IgD-negative memory B cell (primary cell): ENCODE results near the gene ARHGEF6. TPM values are rescaled to one million over a fixed set of nuclear protein-coding genes. Genes with fewer than 3 reads are reported as not detected.
A peak's percentile ranks its signal among the peaks of the same experiment; 100 is the strongest.

Source experiments
- H3K27ac Mint-ChIP-seq, 3 donors: one replicate each; pipeline ENCODE4 v1.8.0; 2020 to 2022; ENCODE audit warnings: mild to moderate bottlenecking in 3 of 3, mixed read lengths in 3 of 3, moderate library complexity in 1 of 3
- H3K27me3 Mint-ChIP-seq: one replicate; pipeline ENCODE4 v1.8.0; 2021; ENCODE audit warnings: mixed read lengths
- H3K36me3 Mint-ChIP-seq: one replicate; pipeline ENCODE4 v1.8.0; 2020; ENCODE audit warnings: mild to moderate bottlenecking, mixed read lengths
- H3K4me1 Mint-ChIP-seq, 3 donors: one replicate each; pipeline ENCODE4 v1.8.0; 2020 to 2022; ENCODE audit warnings: mixed read lengths in 3 of 3, mild to moderate bottlenecking in 1 of 3
- H3K4me3 Mint-ChIP-seq, 4 donors: one replicate each; pipeline ENCODE4 v1.8.0; 2020 to 2022; ENCODE audit warnings: mild to moderate bottlenecking in 4 of 4, mixed read lengths in 4 of 4, moderate library complexity in 3 of 4
- H3K9me3 Mint-ChIP-seq, 3 donors: one replicate each; pipeline ENCODE4 v1.8.0; 2020 to 2021; ENCODE audit warnings: mixed read lengths in 3 of 3, mild to moderate bottlenecking in 1 of 3
- polyA plus RNA-seq: library from polyadenylated mRNA; unstranded; fragments of 300-500 nt; fragmentation: Illumina TruSeq; gene quantifications from one replicate; pipeline ENCODE4 v1.2.3, GENCODE V29; 2021

ARHGEF6 gene
- polyA plus RNA-seq, 1 donor from 2014 or later = 39.6 TPM

DNA sequence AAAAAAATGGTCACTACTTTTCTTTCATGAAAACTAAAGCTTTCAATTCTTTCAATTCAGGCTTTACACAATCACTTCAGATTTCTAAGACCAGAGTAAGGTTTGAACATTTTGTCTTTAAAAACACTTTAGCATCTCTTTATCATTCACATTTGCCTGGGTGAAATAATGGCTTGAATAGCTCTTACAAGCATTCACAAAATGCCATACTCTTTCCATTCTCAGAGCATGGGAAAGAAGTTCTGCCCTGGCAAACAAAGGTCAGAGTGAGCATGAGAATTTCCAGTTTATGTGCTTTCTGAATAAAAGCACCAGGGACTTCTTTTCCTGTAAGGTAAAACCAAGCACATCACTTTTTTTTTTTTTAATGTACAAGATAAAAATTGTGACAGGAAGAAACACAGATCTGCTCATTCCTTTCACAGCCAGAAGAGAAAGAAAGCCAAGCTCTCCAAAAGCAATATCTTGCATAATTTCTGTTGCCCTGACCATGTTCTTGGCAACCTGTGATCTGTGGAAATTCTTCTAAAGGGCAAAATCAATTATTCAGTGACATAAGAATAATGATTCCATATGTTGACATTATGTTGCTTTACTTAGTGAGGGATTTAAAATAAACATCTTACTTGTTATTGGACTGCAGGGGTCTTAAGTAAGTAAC lies 68.0 kb downstream of the ARHGEF6 start:
- H3K27me3 Mint-ChIP-seq = no peaks in the 10 kb centered on the region
- H3K9me3 Mint-ChIP-seq = no peaks in the 10 kb centered on the region
- H3K27ac Mint-ChIP-seq = no peak overlapping the region
- peaks cover 27 to 34% (median 30%) of the 10 kb centered on the region in 3 donors for H3K4me1 Mint-ChIP-seq
- no peaks in the 10 kb centered on the region for H3K36me3 Mint-ChIP-seq
- H3K4me3 Mint-ChIP-seq = no peak overlapping the region

- H3K4me1 Mint-ChIP-seq = peaks cover 20 to 27% (median 20%) of the 10 kb centered on the region in 3 donors
- no peaks in the 10 kb centered on the region for H3K36me3 Mint-ChIP-seq
- no peaks in the 10 kb centered on the region for H3K27me3 Mint-ChIP-seq
- no peaks in the 10 kb centered on the region for H3K9me3 Mint-ChIP-seq
- H3K4me3 Mint-ChIP-seq = peak overlapping the region in 1 of 4 donors; percentile 63
- peak overlapping the region; percentile 88 to 95 (median 89) for H3K27ac Mint-ChIP-seq
Observed at GRCh38 chrX:136711147-136711546, 69.6 kb downstream of the ARHGEF6 start.

DNA sequence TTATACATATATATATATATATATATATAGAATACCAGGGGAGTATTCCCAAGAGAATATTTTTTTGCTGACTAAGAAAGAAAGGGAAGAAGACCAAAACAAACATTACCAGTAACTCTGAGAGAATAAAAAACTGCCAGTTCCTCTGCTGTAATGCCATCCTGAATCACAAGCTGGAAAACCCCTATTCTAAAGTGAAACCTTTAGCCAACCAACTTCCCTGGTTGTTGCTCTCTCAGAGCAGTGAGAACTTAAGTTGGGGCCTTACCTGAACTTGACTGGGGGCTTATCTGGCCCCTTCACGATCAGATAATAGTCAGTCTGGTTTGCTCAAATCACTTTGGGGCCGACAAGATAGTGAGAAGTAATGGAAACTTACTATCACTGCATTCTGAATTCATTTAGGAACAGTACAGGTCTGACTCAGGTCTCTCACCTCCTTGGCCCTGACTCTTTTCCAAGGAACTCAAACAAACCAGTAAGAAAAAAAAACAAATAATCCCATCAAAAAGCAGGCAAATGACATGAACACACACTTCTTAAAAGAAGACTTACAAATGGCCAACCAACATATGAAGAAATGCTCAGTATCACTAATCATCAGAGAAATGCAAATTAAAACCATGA lies 70.3 kb downstream of the ARHGEF6 start:
- peaks cover 18 to 25% (median 19%) of the 10 kb centered on the region in 3 donors for H3K4me1 Mint-ChIP-seq
- no peaks in the 10 kb centered on the region for H3K27me3 Mint-ChIP-seq
- H3K4me3 Mint-ChIP-seq = peak overlapping the region in 3 of 4 donors; percentile 60 to 78 (median 63)
- H3K9me3 Mint-ChIP-seq = no peaks in the 10 kb centered on the region
- peak overlapping the region; percentile 88 to 95 (median 89) for H3K27ac Mint-ChIP-seq
- H3K36me3 Mint-ChIP-seq = no peaks in the 10 kb centered on the region

- peaks cover 8 to 13% (median 10%) of the 10 kb centered on the region in 3 donors for H3K4me1 Mint-ChIP-seq
- H3K4me3 Mint-ChIP-seq = peak overlapping the region in 1 of 4 donors; percentile 53
- no peaks in the 10 kb centered on the region for H3K9me3 Mint-ChIP-seq
- H3K27me3 Mint-ChIP-seq = no peaks in the 10 kb centered on the region
- no peaks in the 10 kb centered on the region for H3K36me3 Mint-ChIP-seq
- H3K27ac Mint-ChIP-seq = no peak overlapping the region
Observed at GRCh38 chrX:136708348-136708747, 72.4 kb downstream of the ARHGEF6 start.

DNA sequence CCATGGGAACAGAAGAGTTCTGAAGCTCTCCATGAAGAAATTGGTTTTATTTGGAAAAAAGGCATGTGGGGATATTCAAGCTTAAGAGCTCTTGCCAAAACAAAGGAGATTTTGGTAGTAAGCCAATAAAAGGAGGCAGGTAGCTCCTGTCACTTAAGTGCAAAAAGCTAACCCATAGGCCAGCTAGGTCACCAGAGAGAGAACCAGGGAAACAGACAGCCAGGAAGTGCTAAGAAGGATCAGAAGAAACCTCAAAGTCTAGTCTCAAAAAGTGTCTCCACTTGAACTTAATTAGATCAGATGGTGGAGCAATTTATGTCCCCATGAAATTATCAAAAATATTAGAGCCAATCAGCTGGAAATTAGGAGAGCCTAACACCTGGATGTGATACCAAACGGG lies 83.6 kb downstream of the ARHGEF6 start:
- H3K27me3 Mint-ChIP-seq = peaks cover 2% of the 10 kb centered on the region

DNA sequence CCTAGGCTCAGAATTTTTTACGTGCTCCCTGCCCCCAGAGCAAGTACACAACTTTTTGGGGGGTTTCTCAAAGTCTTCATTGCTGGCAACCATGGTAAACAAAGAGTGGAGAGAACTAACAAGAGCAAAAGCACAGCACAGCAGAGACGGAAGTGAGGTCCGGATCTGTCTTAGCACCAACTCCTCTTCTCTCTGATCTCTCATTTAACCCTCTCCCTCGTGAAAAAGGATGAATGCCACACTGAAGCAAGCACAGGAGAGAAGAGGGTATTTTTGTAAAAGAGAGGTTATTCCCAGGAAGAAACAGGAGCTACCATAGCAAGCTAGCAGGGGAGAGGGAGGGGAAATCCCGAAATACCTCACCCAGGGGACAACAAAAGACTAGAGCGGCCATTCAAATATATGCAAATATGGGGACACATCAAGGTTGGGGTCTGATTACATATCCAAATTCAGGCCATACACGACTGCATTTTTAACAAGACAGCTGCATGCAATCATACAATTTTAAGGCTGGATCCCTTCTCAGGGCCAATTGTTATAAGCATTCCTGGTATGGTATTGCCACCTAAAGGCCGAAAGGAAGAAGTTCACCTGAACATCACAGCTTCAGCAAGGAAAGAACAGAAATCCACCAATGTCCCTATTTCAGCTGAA lies 86.2 kb downstream of the ARHGEF6 start:
- H3K4me3 Mint-ChIP-seq = peak overlapping the region; percentile 33 to 70 (median 56)
- H3K4me1 Mint-ChIP-seq = peaks cover 15 to 22% (median 18%) of the 10 kb centered on the region in 3 donors
- peaks cover 0 to 2% (median 0%) of the 10 kb centered on the region in 3 donors for H3K9me3 Mint-ChIP-seq
- peaks cover 2% of the 10 kb centered on the region for H3K27me3 Mint-ChIP-seq
- H3K27ac Mint-ChIP-seq = peak overlapping the region; percentile 45 to 78 (median 75)
- H3K36me3 Mint-ChIP-seq = no peaks in the 10 kb centered on the region

More for the DNA sequence above, 83.6 kb downstream of the ARHGEF6 start:
- peaks cover 0 to 6% (median 2%) of the 10 kb centered on the region in 3 donors for H3K9me3 Mint-ChIP-seq
- H3K36me3 Mint-ChIP-seq = peaks cover 5% of the 10 kb centered on the region
- no peak overlapping the region for H3K4me3 Mint-ChIP-seq
- H3K4me1 Mint-ChIP-seq = peaks cover 7 to 10% (median 7%) of the 10 kb centered on the region in 3 donors
- H3K27ac Mint-ChIP-seq = no peak overlapping the region

- Mint-ChIP-seq H3K36me3 (no peaks in the 10 kb centered on the region), H3K27ac (no peak overlapping the region), H3K4me3 (no peak overlapping the region), H3K9me3 (no peaks in the 10 kb centered on the region), H3K4me1 (peaks cover 17 to 22% (median 18%) of the 10 kb centered on the region in 3 donors), H3K27me3 (peaks cover 2% of the 10 kb centered on the region)
Observed at GRCh38 chrX:136692271-136692670, 88.5 kb downstream of the ARHGEF6 start.

GRCh38 chrX:136691028-136691809 lies 89.5 kb downstream of the ARHGEF6 start:
- H3K27ac Mint-ChIP-seq = peak overlapping the region in 1 of 3 donors; percentile 67
- no peaks in the 10 kb centered on the region for H3K36me3 Mint-ChIP-seq
- H3K9me3 Mint-ChIP-seq = no peaks in the 10 kb centered on the region
- peaks cover 17 to 22% (median 18%) of the 10 kb centered on the region in 3 donors for H3K4me1 Mint-ChIP-seq
- H3K27me3 Mint-ChIP-seq = peaks cover 2% of the 10 kb centered on the region
- no peak overlapping the region for H3K4me3 Mint-ChIP-seq

GRCh38 chrX:136689436-136689835 lies 91.3 kb downstream of the ARHGEF6 start:
- Mint-ChIP-seq H3K27ac (peak overlapping the region in 1 of 3 donors; percentile 19), H3K9me3 (no peaks in the 10 kb centered on the region), H3K36me3 (no peaks in the 10 kb centered on the region), H3K4me1 (peaks cover 13 to 15% (median 14%) of the 10 kb centered on the region in 3 donors), H3K4me3 (no peak overlapping the region), H3K27me3 (no peaks in the 10 kb centered on the region)

GRCh38 chrX:136687457-136687856 lies 93.3 kb downstream of the ARHGEF6 start:
- no peaks in the 10 kb centered on the region for H3K36me3 Mint-ChIP-seq

DNA sequence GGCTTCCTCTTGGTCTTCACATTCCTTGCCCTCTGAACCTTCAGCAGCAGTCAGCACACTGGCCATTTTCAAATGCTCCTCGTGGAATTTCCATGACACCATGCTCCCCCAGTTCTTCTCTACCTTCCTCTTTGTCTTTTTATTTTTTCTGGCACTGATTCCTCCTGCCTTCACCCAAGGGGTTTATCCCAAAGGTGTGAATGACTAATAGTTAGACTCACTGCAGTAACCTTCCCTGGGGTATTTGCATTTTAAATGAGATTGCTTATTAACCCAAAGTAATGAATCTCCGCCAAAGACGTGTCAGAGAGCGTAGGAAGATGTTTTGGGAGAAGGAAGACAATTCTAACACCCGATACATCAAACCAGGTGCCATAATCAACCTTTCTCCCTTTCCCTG lies 96.6 kb downstream of the ARHGEF6 start:
- Mint-ChIP-seq H3K36me3 (no peaks in the 10 kb centered on the region), H3K4me1 (peaks cover 0 to 2% (median 0%) of the 10 kb centered on the region in 3 donors), H3K4me3 (no peak overlapping the region), H3K9me3 (no peaks in the 10 kb centered on the region), H3K27me3 (no peaks in the 10 kb centered on the region), H3K27ac (no peak overlapping the region)

More at GRCh38 chrX:136687457-136687856, 93.3 kb downstream of the ARHGEF6 start:
- Mint-ChIP-seq H3K27me3 (no peaks in the 10 kb centered on the region), H3K4me1 (peaks cover 10 to 12% (median 11%) of the 10 kb centered on the region in 3 donors), H3K27ac (no peak overlapping the region), H3K4me3 (no peak overlapping the region), H3K9me3 (no peaks in the 10 kb centered on the region)

DNA sequence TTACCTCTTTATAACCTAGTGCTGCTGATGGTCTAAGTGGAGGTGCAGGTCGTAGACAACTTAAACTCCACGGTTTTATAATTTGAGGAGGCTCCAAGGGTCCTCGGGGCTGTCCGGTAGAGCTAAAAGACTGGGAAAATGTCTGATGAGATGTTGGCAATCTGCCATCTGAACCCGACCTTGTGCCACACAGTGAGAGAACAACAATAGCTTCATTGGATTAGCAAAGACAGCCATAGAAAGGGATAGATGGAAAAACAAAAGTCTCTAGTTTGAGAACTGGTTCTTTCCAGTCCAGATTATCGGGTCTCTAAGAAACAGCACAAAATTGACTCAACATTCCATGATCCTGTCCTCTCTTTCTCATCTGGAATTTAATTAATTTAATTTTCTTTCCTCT lies 101.2 kb downstream of the ARHGEF6 start:
- Mint-ChIP-seq H3K9me3 (no peaks in the 10 kb centered on the region), H3K4me3 (no peak overlapping the region), H3K27me3 (no peaks in the 10 kb centered on the region), H3K4me1 (peaks cover 0 to 5% (median 0%) of the 10 kb centered on the region in 3 donors), H3K27ac (no peak overlapping the region), H3K36me3 (no peaks in the 10 kb centered on the region)

GRCh38 chrX:136674270-136674985 lies 106.3 kb downstream of the ARHGEF6 start:
- Mint-ChIP-seq H3K36me3 (peaks cover 3% of the 10 kb centered on the region), H3K27ac (peak overlapping the region in 2 of 3 donors; percentile 59 to 89), H3K27me3 (no peaks in the 10 kb centered on the region), H3K9me3 (no peaks in the 10 kb centered on the region), H3K4me3 (peak overlapping the region in 2 of 4 donors; percentile 18 to 72), H3K4me1 (peaks cover 7 to 9% (median 7%) of the 10 kb centered on the region in 3 donors)
